Esophagus squamous epithelium (tissue), 5 donors: Measurements from ENCODE around the gene PGM5. TPM values are rescaled to one million over a fixed set of nuclear protein-coding genes. Genes with fewer than 3 reads are reported as not detected.

Experiments
- DNase-seq: peaks from one replicate; lab custom pipeline; 2025; lab: John Stamatoyannopoulos, UW
- H3K27ac ChIP-seq, 4 donors: fragments of 200-600 bp; sonication (generic); one replicate each; pipeline ENCODE4 v1.5.1; 2016 to 2019; ENCODE audit warnings: mild to moderate bottlenecking in 1 of 4
- H3K27me3 ChIP-seq, 4 donors: fragments of 200-600 bp; sonication (generic); 1 replicate in 3 of 4; 2 replicates in 1 of 4; pipeline versions ENCODE4 v1.5.1 to v1.6.0; 2017 to 2021; ENCODE audit warnings: antibody characterized with exemption in 1 of 4
- H3K36me3 ChIP-seq, 3 donors: fragments of 200-600 bp; sonication (generic); one replicate each; pipeline ENCODE4 v1.5.1; 2016 to 2019
- H3K4me1 ChIP-seq, 3 donors: fragments of 200-600 bp; sonication (generic); one replicate each; pipeline ENCODE4 v1.5.1; 2017 to 2019
- H3K4me3 ChIP-seq, 4 donors: fragments of 200-600 bp; sonication (generic); 1 replicate in 3 of 4; 2 replicates in 1 of 4; pipeline ENCODE4 v1.5.1; 2016 to 2019; ENCODE audit warnings: mild to moderate bottlenecking in 2 of 4, moderate library complexity in 1 of 4
- H3K9me3 ChIP-seq, 3 donors: fragments of 200-600 bp; sonication (generic); one replicate each; pipeline ENCODE4 v1.5.1; 2016 to 2019
- POLR2A ChIP-seq, 4 donors: fragments of 450-650 bp; IDR thresholded peaks; one replicate each; pipeline ENCODE4 v1.6.1; 2017; ENCODE audit warnings: antibody characterized with exemption in 4 of 4, mild to moderate bottlenecking in 4 of 4, moderate library complexity in 3 of 4
- WGBS, 2 donors: methylation state at CpG; one replicate each; pipeline ENCODE4 v1.1.5; 2018; 5-methylcytosine and 5-hydroxymethylcytosine counted together
- intact Hi-C: fragments of 100-400 bp; cut with DNase I; formaldehyde crosslinking; loops from one replicate; pipeline ENCODE4 v1.15.0; 2022
- total RNA-seq, 4 donors: library from RNA; depleted of rRNA; stranded (reverse); fragments of >200 nt; gene quantifications; one replicate each; pipeline ENCODE4 v1.1.0, GENCODE V29; 2016
- TF ChIP-seq, protein P1 (sequence below), 6 experiments: fragments of 450-650 bp in 4 of 6; fragments of 200-600 bp in 2 of 6; sonication (generic) in 2 of 6; IDR thresholded peaks; one replicate each; pipeline ENCODE4 v1.5.1; 2016 to 2019; ENCODE audit warnings: antibody characterized with exemption in 6 of 6, mild to moderate bottlenecking in 4 of 6, moderate library complexity in 4 of 6
- donor health status: DM: yes; HTN: yes; CAD: no.

Gene PGM5
- total RNA-seq, 4 donors from 2014 or later: 4.5 to 112 (median 20.8) TPM

GRCh38 chr9:68509689-68510088 lies 153.3 kb downstream of the PGM5 start:
- Histone ChIP-seq H3K27ac (peak overlapping the region; percentile 25 to 81 (median 66)), H3K36me3 (no peaks in the 10 kb centered on the region), H3K4me3 (no peak overlapping the region), H3K9me3 (no peaks in the 10 kb centered on the region), H3K27me3 (no peaks in the 10 kb centered on the region), H3K4me1 (peaks cover 0 to 40% (median 5%) of the 10 kb centered on the region in 3 donors)
- intact Hi-C loops: no loop called here
- TF ChIP-seq, protein P1, sequence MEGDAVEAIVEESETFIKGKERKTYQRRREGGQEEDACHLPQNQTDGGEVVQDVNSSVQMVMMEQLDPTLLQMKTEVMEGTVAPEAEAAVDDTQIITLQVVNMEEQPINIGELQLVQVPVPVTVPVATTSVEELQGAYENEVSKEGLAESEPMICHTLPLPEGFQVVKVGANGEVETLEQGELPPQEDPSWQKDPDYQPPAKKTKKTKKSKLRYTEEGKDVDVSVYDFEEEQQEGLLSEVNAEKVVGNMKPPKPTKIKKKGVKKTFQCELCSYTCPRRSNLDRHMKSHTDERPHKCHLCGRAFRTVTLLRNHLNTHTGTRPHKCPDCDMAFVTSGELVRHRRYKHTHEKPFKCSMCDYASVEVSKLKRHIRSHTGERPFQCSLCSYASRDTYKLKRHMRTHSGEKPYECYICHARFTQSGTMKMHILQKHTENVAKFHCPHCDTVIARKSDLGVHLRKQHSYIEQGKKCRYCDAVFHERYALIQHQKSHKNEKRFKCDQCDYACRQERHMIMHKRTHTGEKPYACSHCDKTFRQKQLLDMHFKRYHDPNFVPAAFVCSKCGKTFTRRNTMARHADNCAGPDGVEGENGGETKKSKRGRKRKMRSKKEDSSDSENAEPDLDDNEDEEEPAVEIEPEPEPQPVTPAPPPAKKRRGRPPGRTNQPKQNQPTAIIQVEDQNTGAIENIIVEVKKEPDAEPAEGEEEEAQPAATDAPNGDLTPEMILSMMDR (IDR thresholded peaks at IDR 0.05): no peak
- no peak for TF ChIP-seq POLR2A (IDR thresholded peaks at IDR 0.05)
- no peak for DNase-seq

DNA sequence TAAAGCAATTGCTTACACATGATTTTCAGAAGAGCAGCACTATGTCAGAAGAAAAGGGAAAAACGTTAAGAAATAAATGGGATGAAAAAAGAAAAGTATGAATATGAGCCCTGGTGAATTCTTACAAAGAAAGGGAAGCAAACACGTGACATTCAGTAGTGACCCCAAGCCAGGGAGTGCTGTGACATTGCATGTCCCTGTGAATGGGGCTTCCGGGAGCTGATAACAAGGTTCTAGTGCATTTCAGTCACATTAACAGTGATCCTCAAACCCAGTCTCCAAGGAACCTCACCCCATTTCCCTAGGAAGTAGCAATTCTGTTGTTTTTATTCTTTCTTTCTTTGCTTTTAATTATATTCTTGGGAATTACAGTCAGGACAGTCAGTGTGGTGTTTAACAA lies 157.0 kb downstream of the PGM5 start:
- Histone ChIP-seq H3K27ac (peak overlapping the region in 2 of 4 donors; percentile 33 to 77), H3K9me3 (no peaks in the 10 kb centered on the region), H3K27me3 (no peaks in the 10 kb centered on the region), H3K4me1 (peaks cover 0 to 21% (median 0%) of the 10 kb centered on the region in 3 donors), H3K4me3 (no peak overlapping the region), H3K36me3 (no peaks in the 10 kb centered on the region)
- 57% methylated on average over 3 of the region's 3 CpGs for WGBS, 2 donors
- DNase-seq: no peak
- TF ChIP-seq POLR2A (IDR thresholded peaks at IDR 0.05): no peak
- TF ChIP-seq, protein P1 (IDR thresholded peaks at IDR 0.05): no peak
- intact Hi-C loops: no loop called here

DNA sequence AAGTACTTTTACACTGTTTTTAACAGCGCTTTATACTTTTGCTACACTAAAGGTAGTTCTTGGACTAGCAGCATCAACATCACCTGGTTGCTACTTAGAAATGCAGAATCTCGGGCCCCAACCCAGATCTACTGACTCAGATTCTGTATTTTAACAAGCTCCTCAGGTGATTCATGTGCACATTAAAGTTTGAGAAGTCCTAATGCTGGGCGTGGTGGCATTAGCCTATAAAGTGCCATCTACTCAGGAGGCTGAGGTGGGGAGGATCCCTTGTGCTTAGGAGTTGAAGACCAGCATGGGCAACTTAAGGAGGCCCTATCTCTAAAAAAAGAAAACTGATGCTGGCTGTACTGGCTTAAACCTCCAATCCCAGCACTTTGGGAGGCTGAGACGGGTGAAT lies 157.6 kb downstream of the PGM5 start:
- WGBS, 2 donors: 74 to 80% methylated on average over 3 of the region's 4 CpGs
- TF ChIP-seq, protein P1 (IDR thresholded peaks at IDR 0.05): no peak
- TF ChIP-seq POLR2A (IDR thresholded peaks at IDR 0.05): no peak
- intact Hi-C loops: no loop called here

DNA sequence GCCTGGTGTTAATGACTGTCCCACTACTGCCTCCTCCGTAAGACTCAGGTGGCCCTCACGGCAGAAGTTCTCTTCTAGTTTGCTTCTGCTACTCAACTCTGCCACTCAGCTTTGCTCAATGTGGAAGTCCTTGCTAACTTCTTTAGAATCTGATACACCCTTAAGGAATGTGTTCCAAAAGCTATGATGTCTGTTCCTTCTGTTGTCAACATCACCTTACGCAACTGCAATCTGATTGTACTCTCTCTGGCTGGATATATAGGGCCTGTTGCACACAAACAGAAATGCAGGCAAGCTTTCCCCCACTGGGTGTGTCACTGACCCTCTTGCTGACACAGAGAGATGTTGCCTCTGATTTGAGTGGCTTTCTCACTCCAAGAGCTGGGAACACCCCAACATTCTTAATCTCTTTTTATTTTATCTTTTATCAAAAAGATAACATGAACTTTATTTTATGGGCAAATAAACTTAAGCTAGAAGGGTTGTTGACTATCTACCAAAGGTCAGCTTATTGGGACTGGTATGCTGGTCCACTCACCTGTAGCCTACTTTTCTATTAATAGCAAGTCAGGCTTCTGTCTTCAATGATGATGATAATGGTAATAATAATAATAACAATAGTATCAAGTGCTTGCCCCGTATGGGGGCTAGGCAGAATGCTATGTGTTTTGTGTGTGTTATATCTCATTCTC lies 159.1 kb downstream of the PGM5 start:
- Histone ChIP-seq H3K27me3 (no peaks in the 10 kb centered on the region), H3K4me1 (peaks cover 0 to 11% (median 0%) of the 10 kb centered on the region in 3 donors), H3K36me3 (no peaks in the 10 kb centered on the region), H3K9me3 (no peaks in the 10 kb centered on the region), H3K4me3 (no peak overlapping the region), H3K27ac (peak overlapping the region in 3 of 4 donors; percentile 50 to 77 (median 57))
- WGBS, 2 donors: 82 to 85% methylated on average over 4 of the region's 4 CpGs
- DNase-seq: no peak
- intact Hi-C loops: no loop called here
- TF ChIP-seq, protein P1 (IDR thresholded peaks at IDR 0.05): no peak
- no peak for TF ChIP-seq POLR2A (IDR thresholded peaks at IDR 0.05)

More for the DNA sequence above, 157.6 kb downstream of the PGM5 start:
- Histone ChIP-seq H3K27me3 (no peaks in the 10 kb centered on the region), H3K4me3 (no peak overlapping the region), H3K27ac (peak overlapping the region in 3 of 4 donors; percentile 7 to 77 (median 35)), H3K4me1 (peaks cover 0 to 16% (median 0%) of the 10 kb centered on the region in 3 donors), H3K9me3 (no peaks in the 10 kb centered on the region), H3K36me3 (no peaks in the 10 kb centered on the region)
- no peak for DNase-seq

GRCh38 chr9:68522131-68522530 lies 165.7 kb downstream of the PGM5 start:
- intact Hi-C loops: no loop called here
- Histone ChIP-seq H3K27ac (peak overlapping the region in 2 of 4 donors; percentile 58 to 62), H3K4me3 (no peak overlapping the region), H3K4me1 (peaks cover 0 to 36% (median 8%) of the 10 kb centered on the region in 3 donors), H3K36me3 (no peaks in the 10 kb centered on the region), H3K9me3 (no peaks in the 10 kb centered on the region), H3K27me3 (no peaks in the 10 kb centered on the region)
- WGBS, 2 donors: 48% methylated on average over 4 of the region's 4 CpGs
- no peak for TF ChIP-seq POLR2A (IDR thresholded peaks at IDR 0.05)
- TF ChIP-seq, protein P1 (IDR thresholded peaks at IDR 0.05): no peak
- DNase-seq: no peak
